GM19395 (cell line): ENCODE results near the gene ARID3A.

Source experiments
- ATAC-seq: cut with Tn5 transposase; IDR thresholded peaks from one replicate; pipeline ENCODE4 v1.9.1; 2021; ENCODE audit warnings: mild to moderate bottlenecking, moderate library complexity; ENCODE audit not compliant: unreplicated experiment

Gene ARID3A

GRCh38 chr19:911197-912033 lies 14.4 kb upstream of the ARID3A start:
- ATAC-seq: no peak

- no peak for ATAC-seq
Observed at GRCh38 chr19:912181-913079, 13.4 kb upstream of the ARID3A start.

GRCh38 chr19:913080-913748 lies 12.6 kb upstream of the ARID3A start, which contains the start of gene R3HDM4:
Gene R3HDM4, minus strand, starts transcription at chr19:913219. Its CDS starts 62 bp downstream, at chr19:913157.
- ATAC-seq: no peak

- no peak for ATAC-seq
Observed at GRCh38 chr19:916645-917322, 9.1 kb upstream of the ARID3A start.

- no peak for ATAC-seq
Observed at GRCh38 chr19:917323-918151, 8.3 kb upstream of the ARID3A start, which contains the start of gene KISS1R. Gene KISS1R, plus strand, starts transcription at chr19:917333. Its CDS starts 170 bp downstream, at chr19:917503.

DNA sequence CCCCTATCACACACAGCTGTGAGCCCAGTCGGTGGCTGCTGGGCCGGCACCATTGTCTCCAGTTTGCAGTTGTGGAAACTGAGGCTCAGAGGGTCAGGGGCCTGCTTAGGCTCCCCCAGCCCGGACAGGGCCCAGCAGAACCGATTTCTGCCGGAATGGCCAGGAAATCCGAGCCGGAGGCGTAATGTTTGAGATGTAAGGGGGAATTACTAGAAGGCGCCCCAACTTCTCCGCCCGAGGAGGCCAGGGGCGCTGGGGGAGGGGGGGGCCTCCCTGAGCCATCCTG lies 7.7 kb upstream of the ARID3A start:
- no peak for ATAC-seq

DNA sequence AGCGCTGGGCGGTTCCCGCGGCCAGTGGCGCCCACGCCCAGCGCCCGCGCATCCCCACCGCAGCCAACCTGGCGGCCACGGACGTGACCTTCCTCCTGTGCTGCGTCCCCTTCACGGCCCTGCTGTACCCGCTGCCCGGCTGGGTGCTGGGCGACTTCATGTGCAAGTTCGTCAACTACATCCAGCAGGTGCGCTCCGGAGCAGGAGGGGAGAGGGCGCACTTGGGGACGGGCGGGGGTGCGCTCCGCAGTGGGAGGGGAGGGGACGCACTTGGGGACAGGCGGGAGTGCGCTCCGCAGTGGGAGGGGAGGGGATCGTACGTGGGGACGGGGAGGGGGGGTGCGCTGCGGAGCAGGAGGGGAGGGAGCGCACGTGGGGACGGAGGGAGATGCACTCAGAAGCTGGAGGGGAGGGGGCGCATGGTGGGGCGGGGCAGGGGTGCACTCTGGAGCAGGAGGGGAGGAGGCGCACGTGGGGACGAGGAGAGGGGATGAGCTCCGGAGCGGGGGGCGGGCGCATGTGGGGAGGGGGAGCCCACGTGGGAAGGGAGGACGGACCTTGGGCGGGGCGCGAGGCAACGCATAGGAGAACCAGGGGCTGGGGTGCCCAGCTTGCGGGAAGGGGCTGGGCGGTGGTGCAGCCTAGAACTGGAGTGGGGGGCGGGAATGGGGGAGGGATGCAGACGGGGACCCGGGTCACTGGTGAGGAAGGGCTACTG lies 7.2 kb upstream of the ARID3A start:
- no peak for ATAC-seq

DNA sequence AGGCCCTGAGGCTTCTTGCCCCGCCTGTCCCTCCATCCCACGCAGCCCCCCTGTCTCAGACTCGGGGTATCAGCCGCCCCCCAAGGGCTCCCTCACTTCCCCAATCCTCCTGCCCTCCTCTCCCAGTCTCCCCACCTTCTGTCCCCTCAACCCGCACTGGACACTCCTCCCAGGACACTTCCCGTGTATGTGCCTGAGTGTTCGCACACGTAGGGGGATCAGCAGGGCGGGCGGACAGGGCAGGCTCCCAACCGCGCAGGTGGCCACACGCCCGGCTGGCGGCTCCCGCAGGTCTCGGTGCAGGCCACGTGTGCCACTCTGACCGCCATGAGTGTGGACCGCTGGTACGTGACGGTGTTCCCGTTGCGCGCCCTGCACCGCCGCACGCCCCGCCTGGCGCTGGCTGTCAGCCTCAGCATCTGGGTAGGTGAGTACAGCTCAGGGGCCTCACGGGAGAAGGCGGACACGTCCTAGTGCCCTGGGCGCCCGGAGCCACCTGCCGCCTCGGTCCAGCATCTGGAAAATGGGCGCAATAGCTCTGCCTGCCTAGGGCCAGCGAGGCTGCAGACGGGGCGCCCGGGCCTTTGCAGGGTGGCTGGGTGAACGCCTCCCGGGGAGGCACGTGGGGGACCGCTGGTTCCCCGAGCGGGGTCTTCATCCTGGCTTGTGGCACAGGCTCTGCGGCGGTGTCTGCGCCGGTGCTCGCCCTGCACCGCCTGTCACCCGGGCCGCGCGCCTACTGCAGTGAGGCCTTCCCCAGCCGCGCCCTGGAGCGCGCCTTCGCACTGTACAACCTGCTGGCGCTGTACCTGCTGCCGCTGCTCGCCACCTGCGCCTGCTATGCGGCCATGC lies 6.4 kb upstream of the ARID3A start:
- ATAC-seq: no peak

DNA sequence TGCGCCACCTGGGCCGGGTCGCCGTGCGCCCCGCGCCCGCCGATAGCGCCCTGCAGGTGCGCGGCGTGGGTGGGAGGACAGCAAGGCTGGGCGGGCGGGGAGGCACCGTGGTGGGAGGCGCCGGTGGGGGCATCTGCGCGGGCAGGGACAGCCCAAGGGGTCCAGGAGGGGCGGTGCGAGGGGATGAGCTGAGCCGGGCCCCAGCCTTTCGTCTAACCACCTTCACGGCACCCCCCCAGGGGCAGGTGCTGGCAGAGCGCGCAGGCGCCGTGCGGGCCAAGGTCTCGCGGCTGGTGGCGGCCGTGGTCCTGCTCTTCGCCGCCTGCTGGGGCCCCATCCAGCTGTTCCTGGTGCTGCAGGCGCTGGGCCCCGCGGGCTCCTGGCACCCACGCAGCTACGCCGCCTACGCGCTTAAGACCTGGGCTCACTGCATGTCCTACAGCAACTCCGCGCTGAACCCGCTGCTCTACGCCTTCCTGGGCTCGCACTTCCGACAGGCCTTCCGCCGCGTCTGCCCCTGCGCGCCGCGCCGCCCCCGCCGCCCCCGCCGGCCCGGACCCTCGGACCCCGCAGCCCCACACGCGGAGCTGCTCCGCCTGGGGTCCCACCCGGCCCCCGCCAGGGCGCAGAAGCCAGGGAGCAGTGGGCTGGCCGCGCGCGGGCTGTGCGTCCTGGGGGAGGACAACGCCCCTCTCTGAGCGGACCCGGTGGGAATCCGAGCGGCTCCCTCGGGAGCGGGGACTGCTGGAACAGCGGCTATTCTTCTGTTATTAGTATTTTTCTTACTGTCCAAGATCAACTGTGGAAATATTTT lies 5.6 kb upstream of the ARID3A start:
- no peak for ATAC-seq

GRCh38 chr19:924553-925086 lies 1.2 kb upstream of the ARID3A start:
- ATAC-seq: no peak

DNA sequence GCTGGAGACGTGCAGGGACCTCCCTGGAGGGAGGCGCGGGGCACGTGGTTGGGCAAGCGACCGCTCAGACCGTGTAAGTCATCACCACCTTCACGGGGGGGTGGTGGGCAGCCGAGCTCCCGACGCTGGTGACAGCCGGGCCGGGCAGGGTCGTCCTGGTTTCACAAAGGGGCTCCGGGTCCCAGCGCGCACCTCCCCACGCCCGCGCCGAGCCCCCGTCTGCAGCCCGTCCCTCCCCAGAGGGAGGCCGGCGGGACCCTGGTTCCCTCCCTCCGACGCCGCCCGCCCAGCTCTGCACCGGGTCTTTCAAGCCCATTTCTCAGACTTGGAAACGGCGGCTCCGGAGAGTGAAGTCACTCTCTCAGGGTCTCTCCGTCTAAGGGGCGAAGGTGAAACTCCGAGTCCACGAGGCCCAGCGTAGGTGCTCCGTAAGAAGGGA lies 729 bp upstream of the ARID3A start:
- ATAC-seq: no peak

DNA sequence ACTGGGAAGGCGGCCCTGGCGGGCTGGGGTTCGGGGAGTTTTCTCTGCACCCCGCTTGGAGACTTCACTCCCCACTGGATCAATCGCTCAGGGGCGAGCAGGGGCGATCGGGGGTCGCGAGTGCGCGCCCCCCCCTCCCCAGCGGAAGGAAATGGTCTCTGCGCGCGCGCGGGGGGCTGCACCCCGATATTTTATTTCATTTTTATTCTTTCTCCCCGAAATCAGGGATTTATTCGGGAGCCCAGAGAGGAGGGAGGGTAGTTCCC lies 421 bp downstream of the ARID3A start:
- ATAC-seq: no peak

DNA sequence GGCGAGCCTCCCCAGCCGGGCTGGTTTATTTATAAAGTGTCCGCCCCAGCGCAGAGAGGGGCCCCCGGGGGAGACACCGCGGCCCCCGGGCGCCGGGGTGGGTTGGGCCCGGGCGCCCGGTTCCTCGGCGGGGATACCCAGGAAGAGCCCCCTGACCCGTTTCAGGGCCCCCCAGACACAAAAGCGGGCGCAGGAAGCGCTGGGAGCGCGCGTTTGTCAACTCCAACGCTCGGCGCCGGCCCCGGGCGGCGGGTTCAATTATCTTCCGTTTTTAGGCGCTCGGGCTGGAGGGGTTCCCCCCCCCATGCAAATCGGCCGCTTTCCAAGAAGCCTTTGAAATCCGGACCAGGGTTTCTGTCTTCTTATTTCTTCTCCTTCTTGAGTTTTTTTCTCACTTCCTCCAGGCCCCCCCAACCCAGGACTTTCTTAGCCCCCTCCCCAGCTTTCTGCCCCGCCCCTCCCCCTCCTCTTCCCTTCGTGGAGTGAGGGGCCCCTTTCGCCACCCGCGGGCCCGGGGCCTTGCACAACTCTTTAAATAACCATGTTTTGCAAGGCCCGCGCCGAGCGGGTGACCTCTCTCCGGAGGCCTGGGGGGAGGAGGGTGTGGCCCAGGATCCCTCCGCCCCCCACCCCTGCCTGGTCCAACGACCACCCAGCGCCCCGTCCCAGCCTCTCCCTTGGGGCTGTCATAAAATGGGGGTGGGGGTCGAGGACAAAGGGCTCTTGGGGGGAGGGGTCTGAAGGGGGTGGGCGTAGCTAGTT lies 935 bp downstream of the ARID3A start:
- no peak for ATAC-seq

- no peak for ATAC-seq
Observed at GRCh38 chr19:927351-927779, 1.5 kb downstream of the ARID3A start.

GRCh38 chr19:927780-928401 lies 2.1 kb downstream of the ARID3A start:
- ATAC-seq: no peak

DNA sequence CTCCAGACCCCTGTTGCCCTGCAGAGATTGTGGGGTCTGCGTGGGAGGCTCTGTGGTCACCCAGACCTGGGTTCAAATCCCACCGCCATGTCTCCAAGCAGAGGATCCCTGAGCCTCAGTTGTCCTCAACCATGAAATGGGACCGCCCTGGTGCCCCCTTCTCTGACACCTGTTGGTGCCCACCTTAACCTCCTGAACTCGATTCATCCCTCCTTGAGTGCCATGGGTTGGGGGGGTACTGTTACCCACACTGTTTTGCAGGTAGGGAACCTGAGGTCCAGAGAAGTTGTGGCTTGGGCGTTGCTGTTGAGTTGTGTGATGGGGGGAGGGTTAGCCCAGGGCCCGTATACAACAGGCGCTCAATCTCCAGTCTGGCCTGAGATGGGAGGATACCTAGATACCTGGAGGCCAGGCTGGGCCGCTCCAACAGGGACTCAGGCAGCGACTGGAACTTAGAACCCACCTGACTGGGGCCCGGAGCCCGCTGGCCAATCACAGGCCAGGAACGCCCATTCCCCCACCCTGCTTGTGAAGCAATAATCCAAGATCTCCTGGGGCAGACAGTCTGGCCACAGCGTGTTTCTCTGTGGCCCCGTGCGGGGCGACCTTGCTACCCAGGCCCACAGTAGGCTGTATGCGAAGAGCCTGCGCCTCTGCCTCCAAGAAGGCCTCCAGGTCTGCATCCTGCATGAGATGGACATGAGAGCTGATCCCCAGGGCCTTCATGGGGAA lies 2.8 kb downstream of the ARID3A start:
- ATAC-seq: no peak
